Measurements from ENCODE around the gene CLIP3. TPM values are rescaled to one million over a fixed set of nuclear protein-coding genes. Genes with fewer than 3 reads are reported as not detected.

Gene CLIP3
- total RNA-seq, 1 experiment from 2014 or later = 4.2 TPM

DNA sequence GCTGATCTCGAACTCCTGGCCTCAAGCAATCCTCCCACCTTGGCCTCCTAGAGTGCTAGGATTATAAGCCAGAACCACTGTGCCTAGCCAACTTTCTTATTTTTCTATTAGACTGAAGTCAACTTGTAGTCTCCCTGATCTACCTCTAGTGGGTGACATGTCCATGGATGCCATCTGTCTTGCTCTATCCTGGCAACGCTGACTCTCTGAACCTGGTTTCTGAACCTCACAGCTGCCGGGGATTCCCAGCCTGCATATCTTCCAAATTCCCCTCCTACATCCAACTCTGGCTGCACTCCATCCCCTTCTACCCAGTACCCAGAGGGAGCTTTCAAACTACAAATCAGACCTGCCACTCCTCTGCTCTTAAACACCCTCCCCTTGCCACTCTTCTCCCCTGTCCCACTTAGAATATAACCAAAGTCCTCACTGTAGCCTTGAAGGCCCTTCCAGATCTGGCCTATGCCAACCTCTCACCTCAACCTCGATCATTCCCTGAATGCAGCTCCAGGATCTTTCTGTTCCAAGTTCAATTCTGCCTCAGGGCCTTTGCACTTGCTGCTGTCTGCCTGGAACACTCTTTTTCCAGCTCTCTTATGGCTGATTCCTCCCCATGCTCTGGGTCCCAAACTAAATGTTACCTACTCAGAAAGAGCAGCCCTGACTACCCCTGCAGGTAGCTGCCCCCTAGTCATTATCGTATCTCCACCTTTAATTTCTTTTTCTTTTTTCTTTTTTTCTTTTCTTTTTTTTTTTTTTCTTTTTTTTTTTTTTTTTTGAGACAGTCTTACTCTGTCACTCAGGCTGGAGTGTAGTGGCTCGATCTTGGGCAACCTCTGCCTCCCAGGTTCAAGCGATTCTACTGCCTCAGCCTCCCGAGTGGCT lies 2.2 kb downstream of the CLIP3 start:
- no peak for TF ChIP-seq EZH2 (IDR thresholded peaks at IDR 0.05; ENCODE audit: low read depth)
- TF ChIP-seq, protein P1, sequence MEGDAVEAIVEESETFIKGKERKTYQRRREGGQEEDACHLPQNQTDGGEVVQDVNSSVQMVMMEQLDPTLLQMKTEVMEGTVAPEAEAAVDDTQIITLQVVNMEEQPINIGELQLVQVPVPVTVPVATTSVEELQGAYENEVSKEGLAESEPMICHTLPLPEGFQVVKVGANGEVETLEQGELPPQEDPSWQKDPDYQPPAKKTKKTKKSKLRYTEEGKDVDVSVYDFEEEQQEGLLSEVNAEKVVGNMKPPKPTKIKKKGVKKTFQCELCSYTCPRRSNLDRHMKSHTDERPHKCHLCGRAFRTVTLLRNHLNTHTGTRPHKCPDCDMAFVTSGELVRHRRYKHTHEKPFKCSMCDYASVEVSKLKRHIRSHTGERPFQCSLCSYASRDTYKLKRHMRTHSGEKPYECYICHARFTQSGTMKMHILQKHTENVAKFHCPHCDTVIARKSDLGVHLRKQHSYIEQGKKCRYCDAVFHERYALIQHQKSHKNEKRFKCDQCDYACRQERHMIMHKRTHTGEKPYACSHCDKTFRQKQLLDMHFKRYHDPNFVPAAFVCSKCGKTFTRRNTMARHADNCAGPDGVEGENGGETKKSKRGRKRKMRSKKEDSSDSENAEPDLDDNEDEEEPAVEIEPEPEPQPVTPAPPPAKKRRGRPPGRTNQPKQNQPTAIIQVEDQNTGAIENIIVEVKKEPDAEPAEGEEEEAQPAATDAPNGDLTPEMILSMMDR (conservative IDR thresholded peaks at IDR 0.05) = no peak
- no peak overlapping the region for H3K4me2 ChIP-seq
- H4K20me1 ChIP-seq (ENCODE audit: insufficient read depth) = no peaks in the 10 kb centered on the region
- H3K9me2 ChIP-seq (ENCODE audit: insufficient read depth) = no peaks in the 10 kb centered on the region
- no peak overlapping the region for H3K27ac ChIP-seq
- intact Hi-C loops (cut with micrococcal nuclease; ENCODE audit: unreplicated experiment) = no loop called here
- H2AFZ ChIP-seq = no peak overlapping the region
- no peaks in the 10 kb centered on the region for H3K27me3 ChIP-seq (ENCODE audit: insufficient read depth, low read depth)
- POLR2A ChIA-PET (ENCODE audit: unreplicated experiment) = interaction anchor here (0.6 kb wide), 1 partner anchor 581 kb away, joined by 3 read pairs; no protein-coding TSS in a partner anchor
- H3K79me2 ChIP-seq (ENCODE audit: low read depth) = no peaks in the 10 kb centered on the region
- no peak for DNase-seq
- no TSS peak for BruUV-seq (replicated peaks)
- H3F3A ChIP-seq (ENCODE audit: insufficient read depth, low read depth) = no peaks in the 10 kb centered on the region
- H3K4me3 ChIP-seq = no peak overlapping the region
- no peaks in the 10 kb centered on the region for H3K9me3 ChIP-seq (ENCODE audit: insufficient read depth, low read depth)
- H3K36me3 ChIP-seq (ENCODE audit: low read depth) = no peaks in the 10 kb centered on the region
- H3K4me1 ChIP-seq (replicated peaks; ENCODE audit: insufficient read depth) = no peaks in the 10 kb centered on the region
- CTCF ChIA-PET = interaction anchor here (0.7 kb wide), 1 partner anchor 164 kb away, joined by 7 read pairs; no protein-coding TSS in a partner anchor

DNA sequence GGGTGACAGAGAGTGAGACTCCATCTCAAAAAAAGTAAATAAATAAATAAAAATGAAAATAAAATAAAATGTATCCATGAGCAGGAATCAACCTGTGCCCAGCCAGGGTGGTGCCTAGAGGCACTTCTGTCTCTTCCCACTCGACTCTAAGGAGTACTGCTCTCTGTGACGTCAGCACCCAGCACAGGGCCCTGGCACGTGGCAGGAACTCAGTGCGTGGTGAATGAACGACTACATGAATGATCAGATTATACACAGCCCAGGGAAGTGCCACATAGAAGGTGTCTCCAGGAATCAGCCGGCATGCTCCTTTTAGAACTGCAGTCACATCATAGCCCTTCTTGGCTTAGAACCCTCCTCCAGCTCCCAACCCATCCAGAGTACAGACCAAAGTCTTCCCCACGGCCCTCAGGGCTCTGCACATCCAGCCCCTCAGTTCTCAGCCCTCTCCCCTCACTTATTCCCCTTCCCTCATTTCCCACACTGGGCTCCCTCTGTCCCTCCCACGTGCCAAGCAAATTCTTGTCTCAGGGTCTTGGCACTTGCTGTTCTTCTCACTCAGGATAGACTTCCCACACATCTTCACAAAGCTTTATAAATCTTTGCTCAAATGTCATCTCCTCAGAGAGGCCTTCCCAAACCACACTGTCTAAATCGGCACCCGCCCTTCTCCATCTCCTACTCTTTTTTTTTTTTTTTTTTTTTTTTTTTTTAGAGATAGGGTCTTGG lies 4.2 kb downstream of the CLIP3 start:
- TF ChIP-seq, protein P1 (conservative IDR thresholded peaks at IDR 0.05) = no peak
- no peak for TF ChIP-seq EZH2 (IDR thresholded peaks at IDR 0.05; ENCODE audit: low read depth)
- intact Hi-C loops (cut with micrococcal nuclease; ENCODE audit: unreplicated experiment) = no loop called here
- no peak for DNase-seq
- no peak overlapping the region for H3K27ac ChIP-seq
- BruUV-seq (replicated peaks) = no TSS peak
- H3F3A ChIP-seq (ENCODE audit: insufficient read depth, low read depth) = no peaks in the 10 kb centered on the region
- no peaks in the 10 kb centered on the region for H3K36me3 ChIP-seq (ENCODE audit: low read depth)
- no peak overlapping the region for H3K4me3 ChIP-seq
- no peak overlapping the region for H3K4me2 ChIP-seq
- ChIA-PET POLR2A (ENCODE audit: unreplicated experiment) (no interaction called here), CTCF (no interaction called here)
- no peak overlapping the region for H2AFZ ChIP-seq
- H3K4me1 ChIP-seq (replicated peaks; ENCODE audit: insufficient read depth) = no peaks in the 10 kb centered on the region
- H3K27me3 ChIP-seq (ENCODE audit: insufficient read depth, low read depth) = no peaks in the 10 kb centered on the region
- H3K9me2 ChIP-seq (ENCODE audit: insufficient read depth) = no peaks in the 10 kb centered on the region
- H3K9me3 ChIP-seq (ENCODE audit: insufficient read depth, low read depth) = no peaks in the 10 kb centered on the region
- H4K20me1 ChIP-seq (ENCODE audit: insufficient read depth) = no peaks in the 10 kb centered on the region
- no peaks in the 10 kb centered on the region for H3K79me2 ChIP-seq (ENCODE audit: low read depth)

DNA sequence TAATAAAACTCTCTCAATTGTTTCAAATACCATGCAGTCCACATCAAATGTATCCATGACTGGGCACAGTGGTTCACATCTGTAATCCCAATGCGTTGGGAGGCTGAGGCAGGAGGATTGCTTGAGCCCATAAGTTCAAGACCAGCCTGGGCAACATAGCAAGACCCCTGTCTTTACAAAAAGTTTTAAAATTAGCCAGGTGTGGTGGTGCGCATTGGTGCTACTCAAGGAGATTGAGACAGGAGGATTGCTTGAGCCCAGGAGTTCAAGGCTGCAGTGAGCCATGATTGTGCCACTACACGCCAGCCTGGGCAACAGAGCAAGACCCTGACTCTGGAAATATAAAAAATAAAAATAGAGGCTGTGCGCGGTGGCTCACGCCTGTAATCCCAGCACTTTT lies 5.0 kb downstream of the CLIP3 start:
- no peak for DNase-seq
- no peak overlapping the region for H3K4me2 ChIP-seq
- no peaks in the 10 kb centered on the region for H3F3A ChIP-seq (ENCODE audit: insufficient read depth, low read depth)
- no peaks in the 10 kb centered on the region for H3K79me2 ChIP-seq (ENCODE audit: low read depth)
- no peaks in the 10 kb centered on the region for H3K27me3 ChIP-seq (ENCODE audit: insufficient read depth, low read depth)
- H4K20me1 ChIP-seq (ENCODE audit: insufficient read depth) = no peaks in the 10 kb centered on the region
- no peaks in the 10 kb centered on the region for H3K36me3 ChIP-seq (ENCODE audit: low read depth)
- intact Hi-C loops (cut with micrococcal nuclease; ENCODE audit: unreplicated experiment) = no loop called here
- H3K4me3 ChIP-seq = no peak overlapping the region
- no peaks in the 10 kb centered on the region for H3K9me3 ChIP-seq (ENCODE audit: insufficient read depth, low read depth)
- no peaks in the 10 kb centered on the region for H3K9me2 ChIP-seq (ENCODE audit: insufficient read depth)
- TF ChIP-seq, protein P1 (conservative IDR thresholded peaks at IDR 0.05) = no peak
- TF ChIP-seq EZH2 (IDR thresholded peaks at IDR 0.05; ENCODE audit: low read depth) = no peak
- H2AFZ ChIP-seq = no peak overlapping the region
- POLR2A ChIA-PET (ENCODE audit: unreplicated experiment) = no interaction called here
- no TSS peak for BruUV-seq (replicated peaks)
- no peak overlapping the region for H3K27ac ChIP-seq
- CTCF ChIA-PET = no interaction called here
- H3K4me1 ChIP-seq (replicated peaks; ENCODE audit: insufficient read depth) = no peaks in the 10 kb centered on the region
